ENCODE results near the gene PEAK1. TPM values are rescaled to one million over a fixed set of nuclear protein-coding genes. Genes with fewer than 3 reads are reported as not detected.
A peak's percentile ranks its signal among the peaks of the same experiment; 100 is the strongest.
"Not testable (repeated sequence)": the region's sequence is repeated elsewhere in the genome, so short reads cannot be mapped to it uniquely, and the experiment has no call there.

Gene PEAK1
- polyA plus RNA-seq, 12 donors, result 30.1 to 62.5 (median 38.3) TPM; not detected in 1

GRCh38 chr15:77406173-77406759 is 13.6 kb downstream of the PEAK1 start:
- not testable (repeated sequence) for DNase-seq

- no peak for DNase-seq
Measured at GRCh38 chr15:77402740-77403379, 17.0 kb downstream of the PEAK1 start.

GRCh38 chr15:77400258-77400657 is 19.6 kb downstream of the PEAK1 start:
- DNase-seq, result no peak

GRCh38 chr15:77398927-77399326 is 21.0 kb downstream of the PEAK1 start:
- no peak for DNase-seq

GRCh38 chr15:77396692-77397091 is 23.2 kb downstream of the PEAK1 start:
- DNase-seq, result no peak

- no peak for DNase-seq
Measured at GRCh38 chr15:77395013-77395774, 24.7 kb downstream of the PEAK1 start.

- no peak for DNase-seq
Measured at GRCh38 chr15:77393471-77393840, 26.4 kb downstream of the PEAK1 start.

- DNase-seq, result no peak
Measured at GRCh38 chr15:77392762-77393470, 27.0 kb downstream of the PEAK1 start.

GRCh38 chr15:77391372-77391951 is 28.4 kb downstream of the PEAK1 start:
- DNase-seq, result no peak

- DNase-seq, result no peak
Measured at GRCh38 chr15:77387365-77388105, 32.4 kb downstream of the PEAK1 start.

GRCh38 chr15:77386626-77387025 is 33.3 kb downstream of the PEAK1 start:
- no peak for DNase-seq

GRCh38 chr15:77384589-77385359 is 35.1 kb downstream of the PEAK1 start:
- no peak for DNase-seq

- peak; percentile 1 for DNase-seq
Measured at GRCh38 chr15:77384086-77384485, 35.8 kb downstream of the PEAK1 start.

GRCh38 chr15:77380033-77380432 is 39.9 kb downstream of the PEAK1 start:
- no peak for DNase-seq

GRCh38 chr15:77376770-77377169 is 43.1 kb downstream of the PEAK1 start:
- no peak for DNase-seq

- DNase-seq, result no peak
Measured at GRCh38 chr15:77375133-77375532, 44.8 kb downstream of the PEAK1 start.

- DNase-seq, result no peak
Measured at GRCh38 chr15:77373441-77373840, 46.5 kb downstream of the PEAK1 start.

- no peak for DNase-seq
Measured at GRCh38 chr15:77371850-77372563, 47.9 kb downstream of the PEAK1 start.

- no peak for DNase-seq
Measured at GRCh38 chr15:77370580-77370979, 49.3 kb downstream of the PEAK1 start.

- no peak for DNase-seq
Measured at GRCh38 chr15:77369168-77369567, 50.7 kb downstream of the PEAK1 start.

Measured in muscle of arm (tissue), 12 donors.